ENCODE results near the gene RGL1.

The RGL1 gene

DNA sequence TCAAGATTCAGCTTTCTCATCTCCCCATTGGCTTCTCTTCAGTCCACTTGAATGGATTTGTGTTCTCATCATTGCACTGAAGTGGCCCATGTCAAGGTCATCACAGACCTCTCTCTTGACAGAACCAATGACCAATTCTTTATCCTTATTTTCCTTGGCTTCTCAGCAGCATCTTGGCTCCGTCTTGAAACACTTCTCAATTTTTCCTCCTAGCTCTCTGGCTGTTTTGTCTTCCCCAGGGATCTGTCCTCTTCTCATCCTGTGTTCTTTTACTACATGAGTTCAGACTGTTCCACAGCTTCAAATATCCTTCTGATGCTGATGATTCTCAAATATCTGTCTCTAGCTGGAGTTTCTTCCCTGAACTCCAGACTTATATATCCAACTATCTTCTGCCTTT, 154.0 kb downstream of the RGL1 start:
- H3K4me1 ChIP-seq (ENCODE audit: insufficient read depth, low read length): peaks cover 7% of the 10 kb centered on the region
- H2AFZ ChIP-seq (ENCODE audit: low read depth, low read length): no peak overlapping the region
- no peaks in the 10 kb centered on the region for H3K36me3 ChIP-seq (ENCODE audit: insufficient read depth, low read length)
- H3K27me3 ChIP-seq (ENCODE audit: insufficient read depth, low read length): no peaks in the 10 kb centered on the region
- H3K4me3 ChIP-seq (ENCODE audit: low read length): no peak overlapping the region
- H3K9me3 ChIP-seq (ENCODE audit: low read length): peaks cover 2% of the 10 kb centered on the region

GRCh38 chr1:183961132-183961531, 156.2 kb downstream of the RGL1 start:
- no peak overlapping the region for H3K4me3 ChIP-seq (ENCODE audit: low read length)
- no peaks in the 10 kb centered on the region for H3K36me3 ChIP-seq (ENCODE audit: insufficient read depth, low read length)
- no peaks in the 10 kb centered on the region for H3K4me1 ChIP-seq (ENCODE audit: insufficient read depth, low read length)
- H3K27me3 ChIP-seq (ENCODE audit: insufficient read depth, low read length): no peaks in the 10 kb centered on the region
- no peak overlapping the region for H2AFZ ChIP-seq (ENCODE audit: low read depth, low read length)
- no peaks in the 10 kb centered on the region for H3K9me3 ChIP-seq (ENCODE audit: low read length)

DNA sequence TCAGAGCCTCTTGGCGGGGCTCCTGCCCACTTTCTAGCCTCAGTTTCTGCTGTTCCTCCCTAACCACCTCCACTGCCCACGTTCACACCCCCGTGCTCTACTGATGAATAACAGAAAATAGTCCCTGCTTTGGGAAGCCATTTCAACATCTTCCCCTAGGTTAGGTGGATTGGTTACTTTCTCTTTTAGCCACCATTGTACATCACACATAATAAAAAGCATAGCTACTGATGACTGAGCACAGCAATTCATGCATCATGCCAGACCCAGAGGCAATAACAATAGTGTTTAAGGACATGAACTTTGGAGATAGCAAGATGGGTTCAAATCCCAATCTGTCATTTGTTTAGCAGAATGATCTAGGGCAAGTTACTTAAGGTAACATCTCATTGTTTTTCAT, 158.0 kb downstream of the RGL1 start:
- Histone ChIP-seq H2AFZ (ENCODE audit: low read depth, low read length) (no peak overlapping the region), H3K27me3 (ENCODE audit: insufficient read depth, low read length) (no peaks in the 10 kb centered on the region), H3K4me3 (ENCODE audit: low read length) (no peak overlapping the region), H3K36me3 (ENCODE audit: insufficient read depth, low read length) (no peaks in the 10 kb centered on the region), H3K9me3 (ENCODE audit: low read length) (no peaks in the 10 kb centered on the region), H3K4me1 (ENCODE audit: insufficient read depth, low read length) (no peaks in the 10 kb centered on the region)

DNA sequence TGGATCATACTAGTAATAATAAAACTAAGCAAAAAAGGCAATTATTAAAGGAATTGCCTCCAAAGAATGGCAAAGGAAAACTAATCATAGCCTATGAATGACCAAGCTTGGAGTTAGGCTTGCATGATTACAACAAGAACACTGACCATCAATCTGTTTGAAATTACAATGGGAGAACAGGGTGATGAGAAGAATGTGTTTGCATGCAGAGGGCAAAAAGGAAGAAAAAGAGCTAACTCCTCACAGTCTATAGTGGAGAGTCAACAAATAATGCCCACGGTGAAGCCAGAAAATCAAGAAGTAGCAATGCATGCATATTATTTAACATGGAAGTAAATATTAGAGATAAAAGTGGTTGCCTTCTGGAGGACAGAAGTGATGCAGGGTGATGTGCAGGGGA, 160.8 kb downstream of the RGL1 start:
- H3K27me3 ChIP-seq (ENCODE audit: insufficient read depth, low read length): no peaks in the 10 kb centered on the region
- H3K36me3 ChIP-seq (ENCODE audit: insufficient read depth, low read length): no peaks in the 10 kb centered on the region
- H3K9me3 ChIP-seq (ENCODE audit: low read length): no peaks in the 10 kb centered on the region
- no peaks in the 10 kb centered on the region for H3K4me1 ChIP-seq (ENCODE audit: insufficient read depth, low read length)
- no peak overlapping the region for H3K4me3 ChIP-seq (ENCODE audit: low read length)
- H2AFZ ChIP-seq (ENCODE audit: low read depth, low read length): no peak overlapping the region

DNA sequence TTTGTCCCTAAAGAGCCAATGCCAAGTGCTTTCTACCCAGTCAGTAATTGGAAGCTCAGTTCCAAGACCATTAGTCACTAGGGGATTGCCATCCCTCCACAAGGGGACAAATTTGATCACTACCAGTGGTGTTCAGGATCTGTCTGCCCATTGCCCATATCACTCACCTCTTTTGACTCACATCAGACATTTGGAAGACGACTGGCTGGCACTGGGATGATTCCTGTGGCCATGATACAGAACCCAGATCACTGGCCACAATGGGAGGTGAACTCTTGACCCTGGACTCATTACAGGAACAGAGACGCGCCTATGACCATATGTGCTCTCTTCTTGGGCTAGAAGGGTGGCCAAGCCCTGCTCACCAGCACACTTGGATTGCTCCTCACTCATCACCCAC, 161.6 kb downstream of the RGL1 start:
- Histone ChIP-seq H3K4me1 (ENCODE audit: insufficient read depth, low read length) (no peaks in the 10 kb centered on the region), H3K27me3 (ENCODE audit: insufficient read depth, low read length) (no peaks in the 10 kb centered on the region), H3K4me3 (ENCODE audit: low read length) (no peak overlapping the region), H2AFZ (ENCODE audit: low read depth, low read length) (no peak overlapping the region), H3K9me3 (ENCODE audit: low read length) (no peaks in the 10 kb centered on the region), H3K36me3 (ENCODE audit: insufficient read depth, low read length) (no peaks in the 10 kb centered on the region)

GRCh38 chr1:183967914-183968313, 163.0 kb downstream of the RGL1 start:
- Histone ChIP-seq H3K4me1 (ENCODE audit: insufficient read depth, low read length) (no peaks in the 10 kb centered on the region), H2AFZ (ENCODE audit: low read depth, low read length) (no peak overlapping the region), H3K36me3 (ENCODE audit: insufficient read depth, low read length) (no peaks in the 10 kb centered on the region), H3K4me3 (ENCODE audit: low read length) (no peak overlapping the region), H3K9me3 (ENCODE audit: low read length) (no peaks in the 10 kb centered on the region), H3K27me3 (ENCODE audit: insufficient read depth, low read length) (no peaks in the 10 kb centered on the region)

GRCh38 chr1:183968386-183968785, 163.5 kb downstream of the RGL1 start:
- H3K36me3 ChIP-seq (ENCODE audit: insufficient read depth, low read length): no peaks in the 10 kb centered on the region
- no peaks in the 10 kb centered on the region for H3K27me3 ChIP-seq (ENCODE audit: insufficient read depth, low read length)
- no peaks in the 10 kb centered on the region for H3K4me1 ChIP-seq (ENCODE audit: insufficient read depth, low read length)
- no peaks in the 10 kb centered on the region for H3K9me3 ChIP-seq (ENCODE audit: low read length)
- no peak overlapping the region for H2AFZ ChIP-seq (ENCODE audit: low read depth, low read length)
- no peak overlapping the region for H3K4me3 ChIP-seq (ENCODE audit: low read length)

- H3K36me3 ChIP-seq (ENCODE audit: insufficient read depth, low read length): peaks cover 2% of the 10 kb centered on the region
- no peak overlapping the region for H3K4me3 ChIP-seq (ENCODE audit: low read length)
- H3K4me1 ChIP-seq (ENCODE audit: insufficient read depth, low read length): no peaks in the 10 kb centered on the region
- no peaks in the 10 kb centered on the region for H3K27me3 ChIP-seq (ENCODE audit: insufficient read depth, low read length)
- H2AFZ ChIP-seq (ENCODE audit: low read depth, low read length): no peak overlapping the region
- no peaks in the 10 kb centered on the region for H3K9me3 ChIP-seq (ENCODE audit: low read length)
Measured at GRCh38 chr1:183970516-183971300, 165.8 kb downstream of the RGL1 start.

- Histone ChIP-seq H3K4me3 (ENCODE audit: low read length) (no peak overlapping the region), H2AFZ (ENCODE audit: low read depth, low read length) (no peak overlapping the region), H3K36me3 (ENCODE audit: insufficient read depth, low read length) (peaks cover 2% of the 10 kb centered on the region), H3K27me3 (ENCODE audit: insufficient read depth, low read length) (no peaks in the 10 kb centered on the region), H3K9me3 (ENCODE audit: low read length) (no peaks in the 10 kb centered on the region), H3K4me1 (ENCODE audit: insufficient read depth, low read length) (no peaks in the 10 kb centered on the region)
Measured at GRCh38 chr1:183975651-183976050, 170.7 kb downstream of the RGL1 start.

DNA sequence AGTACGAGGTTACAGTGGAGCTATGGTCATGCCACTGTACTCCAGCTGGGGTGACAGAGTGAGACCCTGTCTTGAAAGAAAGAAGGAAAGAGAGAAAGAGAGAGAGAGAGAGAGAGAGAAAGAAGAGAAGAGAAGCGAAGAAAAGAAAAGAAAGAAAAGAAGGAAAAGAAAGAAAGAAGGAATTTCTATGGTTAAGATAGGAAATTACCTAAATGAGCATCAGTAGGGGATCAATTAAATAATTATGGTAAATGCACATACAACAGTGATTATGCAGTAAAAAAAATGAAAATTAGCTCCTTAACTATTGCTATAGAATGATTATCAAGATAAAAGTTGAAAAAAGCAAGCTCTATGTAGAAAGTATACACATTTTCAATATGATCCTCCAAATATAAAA, 172.8 kb downstream of the RGL1 start:
- Histone ChIP-seq H2AFZ (ENCODE audit: low read depth, low read length) (no peak overlapping the region), H3K4me3 (ENCODE audit: low read length) (no peak overlapping the region), H3K36me3 (ENCODE audit: insufficient read depth, low read length) (peaks cover 2% of the 10 kb centered on the region), H3K4me1 (ENCODE audit: insufficient read depth, low read length) (no peaks in the 10 kb centered on the region), H3K9me3 (ENCODE audit: low read length) (no peaks in the 10 kb centered on the region), H3K27me3 (ENCODE audit: insufficient read depth, low read length) (no peaks in the 10 kb centered on the region)

Measured in neuron (in vitro differentiated cells).